H1 (cell line): ENCODE results near the gene EXD3. TPM values are rescaled to one million over a fixed set of nuclear protein-coding genes. Genes with fewer than 3 reads are reported as not detected.

Source experiments
- ASH2L ChIP-seq: fragments of 200-600, 300-600 bp; sonication (generic); IDR thresholded peaks from one replicate; pipeline ENCODE4 v1.7.1; 2017; ENCODE audit warnings: low read length
- BRCA1 ChIP-seq: IDR thresholded peaks from 2 replicates; pipeline ENCODE4 v1.6.1; 2012; ENCODE audit warnings: low read depth, low read length, improper control_type of control experiment
- CBX8 ChIP-seq: fragments of 300-800, 300-1000 bp; sonication (generic); IDR thresholded peaks from 2 replicates; pipeline ENCODE4 v1.7.1; 2016; ENCODE audit warnings: low read depth, low read length, borderline replicate concordance
- CEBPB ChIP-seq: IDR thresholded peaks from 2 replicates; pipeline ENCODE4 v1.6.1; 2012; ENCODE audit warnings: low read depth, low read length
- CHD1 ChIP-seq: IDR thresholded peaks from 2 replicates; pipeline ENCODE4 v1.6.1; 2012; ENCODE audit warnings: low read depth, low read length, improper control_type of control experiment
- CHD2 ChIP-seq: IDR thresholded peaks from 2 replicates; pipeline ENCODE4 v1.6.1; 2012; ENCODE audit warnings: low read length, improper control_type of control experiment
- EGR1 ChIP-seq: IDR thresholded peaks from 2 replicates; pipeline ENCODE4 v1.6.1; 2011; ENCODE audit warnings: low read depth, low read length, borderline replicate concordance
- EZH2 ChIP-seq: fragments of 200-600 bp; sonication (generic); IDR thresholded peaks from 2 replicates; pipeline ENCODE4 v1.7.1; 2012; ENCODE audit warnings: low read depth, mild to moderate bottlenecking, moderate library complexity, low read length, inconsistent platforms; ENCODE audit not compliant: severe bottlenecking
- KDM5A ChIP-seq: fragments of 200-600 bp; IDR thresholded peaks from 2 replicates; pipeline ENCODE4 v1.7.1; 2012; ENCODE audit warnings: mild to moderate bottlenecking, low read length, inconsistent platforms, mixed read lengths
- RBBP5 ChIP-seq: IDR thresholded peaks from 2 replicates; pipeline ENCODE4 v1.7.1; 2012; ENCODE audit warnings: low read depth, mild to moderate bottlenecking, inconsistent platforms, low read length, moderate library complexity, borderline replicate concordance
- SIRT6 ChIP-seq: IDR thresholded peaks from one replicate; pipeline ENCODE4 v1.7.1; 2012; ENCODE audit warnings: low read length, inconsistent platforms
- SIX5 ChIP-seq: IDR thresholded peaks from 2 replicates; pipeline ENCODE4 v1.6.1; 2011; ENCODE audit warnings: mild to moderate bottlenecking, low read depth, low read length
- SP1 ChIP-seq: IDR thresholded peaks from 2 replicates; pipeline ENCODE4 v1.6.1; 2011; ENCODE audit warnings: low read depth, low read length
- SRF ChIP-seq: IDR thresholded peaks from 2 replicates; pipeline ENCODE4 v1.6.1; 2011; ENCODE audit warnings: mild to moderate bottlenecking, low read depth, low read length, moderate library complexity
- TAF1 ChIP-seq: IDR thresholded peaks from 2 replicates; pipeline ENCODE4 v1.6.1; 2011; ENCODE audit warnings: mild to moderate bottlenecking, low read depth, low read length
- TBP ChIP-seq: IDR thresholded peaks from 2 replicates; pipeline ENCODE4 v1.6.1; 2011; ENCODE audit warnings: low read depth, low read length, improper control_type of control experiment
- TCF12 ChIP-seq: IDR thresholded peaks from 2 replicates; pipeline ENCODE4 v1.6.1; 2011; ENCODE audit warnings: low read depth, mild to moderate bottlenecking, low read length
- TEAD4 ChIP-seq: IDR thresholded peaks from 2 replicates; pipeline ENCODE4 v1.6.1; 2012; ENCODE audit warnings: low read depth, low read length, inconsistent platforms, mixed read lengths
- YY1 ChIP-seq: IDR thresholded peaks from 2 replicates; pipeline ENCODE4 v1.6.1; 2011; ENCODE audit warnings: low read depth, mild to moderate bottlenecking, low read length
- ZNF274 ChIP-seq: IDR thresholded peaks from 2 replicates; pipeline ENCODE4 v1.7.0; 2012; ENCODE audit warnings: low read length, borderline replicate concordance; ENCODE audit errors: extremely low read depth
- polyA plus RNA-seq, 7 experiments: library from polyadenylated mRNA; depleted of rRNA in 3 of 7; stranded (reverse) in 5 of 7; unstranded in 2 of 7; fragments of >200 nt in 5 of 7; fragments of 200-250 nt in 2 of 7; gene quantifications; 1 replicate in 5 of 7; 2 replicates in 1 of 7; 4 replicates in 1 of 7; pipeline versions ENCODE4 v1.2.1 to v1.2.3, GENCODE V29; 2011 to 2013; ENCODE audit warnings: missing spikeins in 2 of 7, mixed read lengths in 2 of 7
- total RNA-seq: library from RNA; stranded (reverse); fragmentation: NEBNext Ultra II Directional; extraction: Animal tissue kit (Norgen Biotek cat#: 25700); gene quantifications from 2 replicates; pipeline ENCODE4 v1.2.1, GENCODE V29; 2021
- TF ChIP-seq, protein P1 (sequence below): IDR thresholded peaks from 2 replicates; pipeline ENCODE4 v1.6.1; 2012; ENCODE audit warnings: inconsistent platforms
- TF ChIP-seq, protein P2 (sequence below), 3 experiments: IDR thresholded peaks; 1 replicate in 2 of 3; 2 replicates in 1 of 3; pipeline versions ENCODE4 v1.5.1 to v1.6.1; 2011; ENCODE audit warnings: low read length in 3 of 3, mild to moderate bottlenecking in 3 of 3, inconsistent platforms in 2 of 3, low read depth in 1 of 3, moderate library complexity in 1 of 3; ENCODE audit not compliant: insufficient read depth in 1 of 3; ENCODE audit errors: control extremely low read depth in 1 of 3
- TF ChIP-seq, protein P3 (sequence below): IDR thresholded peaks from 2 replicates; pipeline ENCODE4 v1.6.1; 2012; ENCODE audit warnings: inconsistent platforms

The EXD3 gene
- total and polyA plus RNA-seq, 2 of the 8 experiments (the other 6 are each of a cell fraction or from before 2014, with no cell fraction given) = 7.2 to 9.4 TPM

DNA sequence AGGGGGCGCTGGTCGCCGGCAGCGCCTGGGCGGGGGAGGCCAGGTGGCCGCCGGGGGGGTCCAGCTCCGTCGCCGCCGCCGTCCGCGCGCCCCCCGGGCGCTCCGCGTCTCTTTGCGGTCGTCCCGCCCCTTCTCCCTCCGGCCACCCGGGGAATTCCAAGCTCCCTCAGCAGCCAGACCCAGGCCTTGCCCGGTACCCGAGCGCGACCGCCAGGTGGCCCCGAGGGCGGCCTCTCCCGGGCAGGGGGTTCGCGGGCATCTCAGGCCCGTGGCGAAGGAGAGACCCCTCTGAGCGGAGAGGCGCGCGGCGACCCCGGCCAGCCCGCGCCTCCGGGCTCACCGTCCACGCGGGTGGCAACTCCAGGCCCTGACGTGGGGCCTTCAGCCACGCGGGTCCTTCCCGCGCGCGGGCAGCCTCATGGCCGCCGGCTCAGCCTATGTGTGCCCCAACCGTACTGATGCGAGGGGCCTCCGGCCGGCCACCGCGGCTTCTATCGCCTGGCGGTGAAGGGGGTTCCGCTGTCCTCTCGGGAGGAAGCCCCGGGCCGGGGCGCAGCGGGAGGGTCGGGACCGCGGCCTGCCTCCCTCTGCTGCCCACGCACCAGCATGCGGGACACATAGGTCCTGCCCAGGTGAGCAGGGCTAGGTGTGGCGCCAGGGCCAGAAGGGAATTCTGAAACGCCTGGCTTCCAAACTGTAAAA lies 120.4 kb downstream of the EXD3 start (continued):
- no peak for TF ChIP-seq CHD2
- TF ChIP-seq, protein P1, sequence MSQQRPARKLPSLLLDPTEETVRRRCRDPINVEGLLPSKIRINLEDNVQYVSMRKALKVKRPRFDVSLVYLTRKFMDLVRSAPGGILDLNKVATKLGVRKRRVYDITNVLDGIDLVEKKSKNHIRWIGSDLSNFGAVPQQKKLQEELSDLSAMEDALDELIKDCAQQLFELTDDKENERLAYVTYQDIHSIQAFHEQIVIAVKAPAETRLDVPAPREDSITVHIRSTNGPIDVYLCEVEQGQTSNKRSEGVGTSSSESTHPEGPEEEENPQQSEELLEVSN = peak; percentile 55
- no peak for TF ChIP-seq TBP
- no peak for TF ChIP-seq BRCA1
- TF ChIP-seq SRF = no peak
- no peak for TF ChIP-seq SIX5
- no peak for TF ChIP-seq CBX8
- no peak for TF ChIP-seq EGR1
- TF ChIP-seq CEBPB = no peak
- TF ChIP-seq SP1 = 0 out of 2 replicates have a peak, but pooled peaks have one; percentile 2
- no peak for TF ChIP-seq RBBP5
- TF ChIP-seq, protein P2, sequence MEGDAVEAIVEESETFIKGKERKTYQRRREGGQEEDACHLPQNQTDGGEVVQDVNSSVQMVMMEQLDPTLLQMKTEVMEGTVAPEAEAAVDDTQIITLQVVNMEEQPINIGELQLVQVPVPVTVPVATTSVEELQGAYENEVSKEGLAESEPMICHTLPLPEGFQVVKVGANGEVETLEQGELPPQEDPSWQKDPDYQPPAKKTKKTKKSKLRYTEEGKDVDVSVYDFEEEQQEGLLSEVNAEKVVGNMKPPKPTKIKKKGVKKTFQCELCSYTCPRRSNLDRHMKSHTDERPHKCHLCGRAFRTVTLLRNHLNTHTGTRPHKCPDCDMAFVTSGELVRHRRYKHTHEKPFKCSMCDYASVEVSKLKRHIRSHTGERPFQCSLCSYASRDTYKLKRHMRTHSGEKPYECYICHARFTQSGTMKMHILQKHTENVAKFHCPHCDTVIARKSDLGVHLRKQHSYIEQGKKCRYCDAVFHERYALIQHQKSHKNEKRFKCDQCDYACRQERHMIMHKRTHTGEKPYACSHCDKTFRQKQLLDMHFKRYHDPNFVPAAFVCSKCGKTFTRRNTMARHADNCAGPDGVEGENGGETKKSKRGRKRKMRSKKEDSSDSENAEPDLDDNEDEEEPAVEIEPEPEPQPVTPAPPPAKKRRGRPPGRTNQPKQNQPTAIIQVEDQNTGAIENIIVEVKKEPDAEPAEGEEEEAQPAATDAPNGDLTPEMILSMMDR (IDR thresholded peaks at IDR 0.05; ENCODE audit: control extremely low read depth in 1 of 3, insufficient read depth in 1 of 3, low read depth in 1 of 3, low read length in 3 of 3) = peak in 2 of 3 experiments; percentile 56 to 74; a peak in 3 of 4 replicates
- TF ChIP-seq TEAD4 = no peak
- no peak for TF ChIP-seq KDM5A
- no peak for TF ChIP-seq CHD1
- TF ChIP-seq ASH2L = peak; percentile 29
- TF ChIP-seq SIRT6 = no peak
- TF ChIP-seq TAF1 = no peak
- no peak for TF ChIP-seq EZH2
- TF ChIP-seq TCF12 = no peak
- 0 out of 2 replicates have a peak, but pooled peaks have one; percentile 24 for TF ChIP-seq YY1
- TF ChIP-seq ZNF274 = no peak
- TF ChIP-seq, protein P3, sequence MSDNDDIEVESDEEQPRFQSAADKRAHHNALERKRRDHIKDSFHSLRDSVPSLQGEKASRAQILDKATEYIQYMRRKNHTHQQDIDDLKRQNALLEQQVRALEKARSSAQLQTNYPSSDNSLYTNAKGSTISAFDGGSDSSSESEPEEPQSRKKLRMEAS = 0 out of 2 replicates have a peak, but pooled peaks have one; percentile 11
